ENCODE measurements around the gene CUX1. TPM values are rescaled to one million over a fixed set of nuclear protein-coding genes. Genes with fewer than 3 reads are reported as not detected.

The CUX1 gene
- total and polyA plus RNA-seq, 2 of the 13 experiments (the other 11 are each of a cell fraction or from before 2014, with no cell fraction given): 13.7 to 14.9 TPM

DNA sequence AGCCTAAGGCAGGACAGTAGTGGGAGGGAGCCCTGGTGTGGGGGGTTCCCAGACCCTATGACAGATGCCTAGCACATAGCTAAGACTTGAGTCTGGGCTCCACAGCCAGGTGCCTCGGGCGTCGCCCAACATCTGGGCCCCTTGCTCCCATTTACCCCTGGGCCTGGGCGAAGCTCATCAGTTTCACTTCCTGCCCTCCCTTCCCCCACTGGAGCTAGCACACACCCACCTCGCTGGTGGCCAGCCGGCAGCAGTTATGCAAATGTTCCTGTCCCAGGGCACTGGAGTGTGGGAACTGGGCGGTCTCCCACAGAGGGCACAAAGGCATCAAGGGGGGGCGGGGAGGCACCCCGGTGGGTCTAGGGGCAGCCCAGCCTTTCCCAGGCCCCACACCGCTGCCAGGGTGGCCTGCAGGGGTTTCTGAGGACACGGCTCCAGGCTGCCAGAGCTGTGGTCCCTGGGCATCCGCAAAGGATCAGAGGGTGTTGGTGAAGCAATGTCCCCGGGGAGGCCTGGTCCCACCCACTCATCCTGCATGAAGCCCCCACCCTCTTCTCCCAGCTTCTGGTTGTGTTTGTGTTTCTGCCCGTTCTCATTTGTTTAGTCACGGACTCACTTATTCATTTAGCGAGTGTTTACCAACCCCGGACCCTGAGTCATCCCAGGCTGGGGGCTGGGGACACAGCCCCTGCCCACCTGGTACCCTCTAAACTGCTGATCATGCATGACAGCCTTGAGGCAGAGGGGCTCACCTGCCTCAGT lies 489.7 kb downstream of the CUX1 start (continued):
- TF ChIP-seq, protein P1, sequence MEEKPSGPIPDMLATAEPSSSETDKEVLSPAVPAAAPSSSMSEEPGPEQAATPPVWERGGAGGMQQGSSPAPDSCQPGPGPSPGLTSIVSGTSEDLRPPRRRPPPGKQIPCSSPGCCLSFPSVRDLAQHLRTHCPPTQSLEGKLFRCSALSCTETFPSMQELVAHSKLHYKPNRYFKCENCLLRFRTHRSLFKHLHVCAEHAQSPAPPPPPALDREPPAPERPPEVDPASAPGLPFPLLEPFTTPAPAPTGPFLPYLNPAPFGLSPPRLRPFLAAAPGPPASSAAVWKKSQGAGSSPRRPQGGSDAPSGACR (CRISPR knock-in tag; IDR thresholded peaks at IDR 0.05): no peak
- TF ChIP-seq SMAD1 (CRISPR knock-in tag; IDR thresholded peaks at IDR 0.05; ENCODE audit: borderline replicate concordance, low read depth) (no peak), CEBPG (CRISPR knock-in tag; IDR thresholded peaks at IDR 0.05) (no peak), ZNF496 (CRISPR knock-in tag; IDR thresholded peaks at IDR 0.05; ENCODE audit: insufficient replicate concordance) (no peak), SRSF4 (IDR thresholded peaks at IDR 0.05; ENCODE audit: low read depth, low read length, poor library complexity, severe bottlenecking) (no peak), YEATS2 (CRISPR knock-in tag; IDR thresholded peaks at IDR 0.05; ENCODE audit: borderline replicate concordance) (no peak), ZBTB38 (CRISPR knock-in tag; IDR thresholded peaks at IDR 0.05) (no peak), ZNF550 (CRISPR knock-in tag; IDR thresholded peaks at IDR 0.05; ENCODE audit: borderline replicate concordance) (no peak), POLR2G (IDR thresholded peaks at IDR 0.05; ENCODE audit: low read depth, low read length) (no peak), ZSCAN9 (CRISPR knock-in tag; IDR thresholded peaks at IDR 0.05; ENCODE audit: borderline replicate concordance) (no peak), ZNF850 (CRISPR knock-in tag; conservative IDR thresholded peaks at IDR 0.05) (no peak), NFE2L2 (IDR thresholded peaks at IDR 0.05; ENCODE audit: low read length) (no peak), ZNF331 (CRISPR knock-in tag; IDR thresholded peaks at IDR 0.05) (no peak), HNRNPLL (IDR thresholded peaks at IDR 0.05; ENCODE audit: low read depth, low read length, poor library complexity, severe bottlenecking) (no peak), NFKB2 (CRISPR knock-in tag; IDR thresholded peaks at IDR 0.05; ENCODE audit: borderline replicate concordance) (no peak), MXD4 (CRISPR knock-in tag; IDR thresholded peaks at IDR 0.05) (no peak), ZNF768 (CRISPR knock-in tag; IDR thresholded peaks at IDR 0.05) (no peak), ZFP37 (CRISPR knock-in tag; IDR thresholded peaks at IDR 0.05; ENCODE audit: borderline replicate concordance) (no peak), GTF2F1 (IDR thresholded peaks at IDR 0.05; ENCODE audit: low read length) (no peak)
- TF ChIP-seq, protein P2, sequence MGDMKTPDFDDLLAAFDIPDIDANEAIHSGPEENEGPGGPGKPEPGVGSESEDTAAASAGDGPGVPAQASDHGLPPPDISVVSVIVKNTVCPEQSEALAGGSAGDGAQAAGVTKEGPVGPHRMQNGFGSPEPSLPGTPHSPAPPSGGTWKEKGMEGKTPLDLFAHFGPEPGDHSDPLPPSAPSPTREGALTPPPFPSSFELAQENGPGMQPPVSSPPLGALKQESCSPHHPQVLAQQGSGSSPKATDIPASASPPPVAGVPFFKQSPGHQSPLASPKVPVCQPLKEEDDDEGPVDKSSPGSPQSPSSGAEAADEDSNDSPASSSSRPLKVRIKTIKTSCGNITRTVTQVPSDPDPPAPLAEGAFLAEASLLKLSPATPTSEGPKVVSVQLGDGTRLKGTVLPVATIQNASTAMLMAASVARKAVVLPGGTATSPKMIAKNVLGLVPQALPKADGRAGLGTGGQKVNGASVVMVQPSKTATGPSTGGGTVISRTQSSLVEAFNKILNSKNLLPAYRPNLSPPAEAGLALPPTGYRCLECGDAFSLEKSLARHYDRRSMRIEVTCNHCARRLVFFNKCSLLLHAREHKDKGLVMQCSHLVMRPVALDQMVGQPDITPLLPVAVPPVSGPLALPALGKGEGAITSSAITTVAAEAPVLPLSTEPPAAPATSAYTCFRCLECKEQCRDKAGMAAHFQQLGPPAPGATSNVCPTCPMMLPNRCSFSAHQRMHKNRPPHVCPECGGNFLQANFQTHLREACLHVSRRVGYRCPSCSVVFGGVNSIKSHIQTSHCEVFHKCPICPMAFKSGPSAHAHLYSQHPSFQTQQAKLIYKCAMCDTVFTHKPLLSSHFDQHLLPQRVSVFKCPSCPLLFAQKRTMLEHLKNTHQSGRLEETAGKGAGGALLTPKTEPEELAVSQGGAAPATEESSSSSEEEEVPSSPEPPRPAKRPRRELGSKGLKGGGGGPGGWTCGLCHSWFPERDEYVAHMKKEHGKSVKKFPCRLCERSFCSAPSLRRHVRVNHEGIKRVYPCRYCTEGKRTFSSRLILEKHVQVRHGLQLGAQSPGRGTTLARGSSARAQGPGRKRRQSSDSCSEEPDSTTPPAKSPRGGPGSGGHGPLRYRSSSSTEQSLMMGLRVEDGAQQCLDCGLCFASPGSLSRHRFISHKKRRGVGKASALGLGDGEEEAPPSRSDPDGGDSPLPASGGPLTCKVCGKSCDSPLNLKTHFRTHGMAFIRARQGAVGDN (CRISPR knock-in tag; IDR thresholded peaks at IDR 0.05): peak; percentile 86
- TF ChIP-seq, protein P3, sequence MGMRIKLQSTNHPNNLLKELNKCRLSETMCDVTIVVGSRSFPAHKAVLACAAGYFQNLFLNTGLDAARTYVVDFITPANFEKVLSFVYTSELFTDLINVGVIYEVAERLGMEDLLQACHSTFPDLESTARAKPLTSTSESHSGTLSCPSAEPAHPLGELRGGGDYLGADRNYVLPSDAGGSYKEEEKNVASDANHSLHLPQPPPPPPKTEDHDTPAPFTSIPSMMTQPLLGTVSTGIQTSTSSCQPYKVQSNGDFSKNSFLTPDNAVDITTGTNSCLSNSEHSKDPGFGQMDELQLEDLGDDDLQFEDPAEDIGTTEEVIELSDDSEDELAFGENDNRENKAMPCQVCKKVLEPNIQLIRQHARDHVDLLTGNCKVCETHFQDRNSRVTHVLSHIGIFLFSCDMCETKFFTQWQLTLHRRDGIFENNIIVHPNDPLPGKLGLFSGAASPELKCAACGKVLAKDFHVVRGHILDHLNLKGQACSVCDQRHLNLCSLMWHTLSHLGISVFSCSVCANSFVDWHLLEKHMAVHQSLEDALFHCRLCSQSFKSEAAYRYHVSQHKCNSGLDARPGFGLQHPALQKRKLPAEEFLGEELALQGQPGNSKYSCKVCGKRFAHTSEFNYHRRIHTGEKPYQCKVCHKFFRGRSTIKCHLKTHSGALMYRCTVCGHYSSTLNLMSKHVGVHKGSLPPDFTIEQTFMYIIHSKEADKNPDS (CRISPR knock-in tag; IDR thresholded peaks at IDR 0.05): no peak
- TF ChIP-seq, protein P4, sequence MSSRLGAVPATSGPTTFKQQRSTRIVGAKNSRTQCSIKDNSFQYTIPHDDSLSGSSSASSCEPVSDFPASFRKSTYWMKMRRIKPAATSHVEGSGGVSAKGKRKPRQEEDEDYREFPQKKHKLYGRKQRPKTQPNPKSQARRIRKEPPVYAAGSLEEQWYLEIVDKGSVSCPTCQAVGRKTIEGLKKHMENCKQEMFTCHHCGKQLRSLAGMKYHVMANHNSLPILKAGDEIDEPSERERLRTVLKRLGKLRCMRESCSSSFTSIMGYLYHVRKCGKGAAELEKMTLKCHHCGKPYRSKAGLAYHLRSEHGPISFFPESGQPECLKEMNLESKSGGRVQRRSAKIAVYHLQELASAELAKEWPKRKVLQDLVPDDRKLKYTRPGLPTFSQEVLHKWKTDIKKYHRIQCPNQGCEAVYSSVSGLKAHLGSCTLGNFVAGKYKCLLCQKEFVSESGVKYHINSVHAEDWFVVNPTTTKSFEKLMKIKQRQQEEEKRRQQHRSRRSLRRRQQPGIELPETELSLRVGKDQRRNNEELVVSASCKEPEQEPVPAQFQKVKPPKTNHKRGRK (CRISPR knock-in tag; IDR thresholded peaks at IDR 0.05): no peak
